Thymus (tissue), 14 donors: ENCODE measurements around the gene MSANTD1. TPM values are rescaled to one million over a fixed set of nuclear protein-coding genes. Genes with fewer than 3 reads are reported as not detected.

Experiments
- DNase-seq, 9 donors: peaks; one replicate each; pipeline ENCODE4 v3.0.0-alpha.2; 2013; ENCODE audit warnings: low spot score in 9 of 9, low read depth in 6 of 9, missing footprints in 1 of 9
- H3K27ac ChIP-seq, 2 donors: one replicate each; pipeline ENCODE4 v1.5.1; 2013; ENCODE audit warnings: control low read depth in 1 of 2, low read depth in 1 of 2, low read length in 1 of 2, mild to moderate bottlenecking in 1 of 2, moderate library complexity in 1 of 2
- H3K27me3 ChIP-seq, 2 donors: one replicate each; pipeline ENCODE4 v1.5.1; 2013; ENCODE audit warnings: low read length in 1 of 2; ENCODE audit not compliant: control insufficient read depth in 2 of 2, insufficient read depth in 1 of 2
- H3K36me3 ChIP-seq, 2 donors: one replicate each; pipeline ENCODE4 v1.5.1; 2013; ENCODE audit warnings: low read length in 1 of 2, mild to moderate bottlenecking in 1 of 2, moderate library complexity in 1 of 2; ENCODE audit not compliant: control insufficient read depth in 2 of 2, insufficient read depth in 2 of 2
- H3K4me1 ChIP-seq, 2 donors: one replicate each; pipeline ENCODE4 v1.5.1; 2013; ENCODE audit warnings: low read length in 2 of 2; ENCODE audit not compliant: control insufficient read depth in 2 of 2, insufficient read depth in 2 of 2
- H3K4me3 ChIP-seq, 2 donors: one replicate each; pipeline ENCODE4 v1.5.1; 2013; ENCODE audit warnings: low read length in 2 of 2, control low read depth in 1 of 2, mild to moderate bottlenecking in 1 of 2
- H3K9me3 ChIP-seq, 2 donors: one replicate each; pipeline ENCODE4 v1.5.1; 2013; ENCODE audit warnings: low read length in 1 of 2, mild to moderate bottlenecking in 1 of 2; ENCODE audit not compliant: control insufficient read depth in 2 of 2, insufficient read depth in 1 of 2
- WGBS: extraction: QIAGEN DNeasy Blood & Tissue Kit; methylation state at CpG from one replicate; pipeline ENCODE4 v1.1.7; 2013; 5-methylcytosine and 5-hydroxymethylcytosine counted together
- long read RNA-seq, 10 donors: transcript quantifications; one replicate each; lab custom pipeline, GENCODE V29; 2026
- polyA plus RNA-seq: library from polyadenylated mRNA; stranded (reverse); fragments of 200-250 nt; gene quantifications from one replicate; pipeline ENCODE4 v1.2.3, GENCODE V29; 2013
- total RNA-seq: library from RNA; stranded (reverse); fragments of 120-200 nt; gene quantifications from one replicate; pipeline ENCODE4 v1.2.4, GENCODE V29; 2013
- donor health status: healthy.

Gene MSANTD1
- 0.33 TPM for total RNA-seq
- polyA plus RNA-seq, result 1.0 TPM
- long read RNA-seq, donor 1, result 0 reads
- long read RNA-seq, donor 2, result 0 reads
- long read RNA-seq, donor 3, result 0 reads
- long read RNA-seq, donor 4, result 0 reads
- long read RNA-seq, donor 5, partial matches to known transcripts, result 0 of 1 reads
- long read RNA-seq, donor 5, other reads (novel, unspliced or antisense), result 0 of 1 reads
- long read RNA-seq, donor 6, result 0 reads
- long read RNA-seq, donor 7, result 0 reads
- long read RNA-seq, donor 8, result 0 reads
- long read RNA-seq, donor 9, result 0 reads
- long read RNA-seq, donor 10, result 0 reads

GRCh38 chr4:3248811-3249661 lies at the start of gene MSANTD1:
Gene MSANTD1 (plus strand): TSS chr4:3249159. CDS start chr4:3249223, 64 bp downstream.
- Histone ChIP-seq H3K27me3 (no peaks in the 10 kb centered on the region), H3K9me3 (no peaks in the 10 kb centered on the region), H3K4me1 (no peaks in the 10 kb centered on the region), H3K36me3 (peaks cover 0 to 1% of the 10 kb centered on the region in 2 donors), H3K27ac (no peak within 1 kb of the TSS), H3K4me3 (no peak within 1 kb of the TSS)
- WGBS, result 95% methylated on average over 72 of the region's 72 CpGs
- peak in 2 of 9 donors; percentile 13 to 39 for DNase-seq

GRCh38 chr4:3199653-3200422 lies 49.1 kb upstream of the MSANTD1 start:
- no peaks in the 10 kb centered on the region for H3K9me3 ChIP-seq
- WGBS, result 98% methylated on average over 17 of the region's 17 CpGs
- H3K27me3 ChIP-seq, result no peaks in the 10 kb centered on the region
- no peak overlapping the region for H3K4me3 ChIP-seq
- DNase-seq, result no peak
- peaks cover 20 to 39% of the 10 kb centered on the region in 2 donors for H3K36me3 ChIP-seq
- peaks cover 29 to 54% of the 10 kb centered on the region in 2 donors for H3K4me1 ChIP-seq
- H3K27ac ChIP-seq, result no peak overlapping the region

GRCh38 chr4:3200423-3201090 lies 48.4 kb upstream of the MSANTD1 start:
- Histone ChIP-seq H3K27me3 (no peaks in the 10 kb centered on the region), H3K36me3 (peaks cover 20 to 38% of the 10 kb centered on the region in 2 donors), H3K9me3 (no peaks in the 10 kb centered on the region), H3K4me1 (peaks cover 29 to 51% of the 10 kb centered on the region in 2 donors), H3K27ac (no peak overlapping the region), H3K4me3 (no peak overlapping the region)
- 96% methylated on average over 8 of the region's 8 CpGs for WGBS
- DNase-seq, result no peak

GRCh38 chr4:3201718-3202702 lies 46.9 kb upstream of the MSANTD1 start:
- H3K36me3 ChIP-seq, result peaks cover 30 to 37% of the 10 kb centered on the region in 2 donors
- no peaks in the 10 kb centered on the region for H3K27me3 ChIP-seq
- peak overlapping the region; percentile 77 to 94 for H3K27ac ChIP-seq
- no peak overlapping the region for H3K4me3 ChIP-seq
- 45% methylated on average over 11 of the region's 11 CpGs for WGBS
- no peaks in the 10 kb centered on the region for H3K9me3 ChIP-seq
- DNase-seq, result peak; percentile 60 to 93 (median 80)
- H3K4me1 ChIP-seq, result peaks cover 21 to 36% of the 10 kb centered on the region in 2 donors

GRCh38 chr4:3202836-3203820 lies 45.8 kb upstream of the MSANTD1 start:
- Histone ChIP-seq H3K27ac (peak overlapping the region; percentile 58 to 94), H3K4me3 (no peak overlapping the region)
- 78% methylated on average over 22 of the region's 22 CpGs for WGBS

GRCh38 chr4:3203971-3204431 lies 45.0 kb upstream of the MSANTD1 start:
- Histone ChIP-seq H3K4me1 (peaks cover 20 to 27% of the 10 kb centered on the region in 2 donors), H3K9me3 (no peaks in the 10 kb centered on the region), H3K27ac (no peak overlapping the region), H3K36me3 (peaks cover 36 to 47% of the 10 kb centered on the region in 2 donors), H3K4me3 (no peak overlapping the region), H3K27me3 (no peaks in the 10 kb centered on the region)
- 97% methylated on average over 8 of the region's 8 CpGs for WGBS
- DNase-seq, result no peak

More at GRCh38 chr4:3202836-3203820, 45.8 kb upstream of the MSANTD1 start:
- H3K9me3 ChIP-seq, result no peaks in the 10 kb centered on the region
- H3K4me1 ChIP-seq, result peaks cover 20 to 27% of the 10 kb centered on the region in 2 donors
- no peaks in the 10 kb centered on the region for H3K27me3 ChIP-seq
- peak in 2 of 9 donors; percentile 10 to 32 for DNase-seq
- peaks cover 31 to 44% of the 10 kb centered on the region in 2 donors for H3K36me3 ChIP-seq

GRCh38 chr4:3205995-3206394 lies 43.0 kb upstream of the MSANTD1 start:
- 97% methylated on average over 11 of the region's 11 CpGs for WGBS
- DNase-seq, result no peak
- peaks cover 18 to 26% of the 10 kb centered on the region in 2 donors for H3K4me1 ChIP-seq
- H3K27ac ChIP-seq, result no peak overlapping the region
- H3K4me3 ChIP-seq, result no peak overlapping the region
- H3K36me3 ChIP-seq, result peaks cover 41 to 48% of the 10 kb centered on the region in 2 donors
- no peaks in the 10 kb centered on the region for H3K9me3 ChIP-seq
- H3K27me3 ChIP-seq, result no peaks in the 10 kb centered on the region
